DMS153 treated with DMSO at 0.1 percent for 48 hours (cell line): ENCODE results near the gene TST.

ENCODE experiments used
- DNase-seq: peaks from one replicate; lab custom pipeline; 2025; ENCODE audit not compliant: unreplicated experiment; lab: John Stamatoyannopoulos, UW

The TST gene

DNA sequence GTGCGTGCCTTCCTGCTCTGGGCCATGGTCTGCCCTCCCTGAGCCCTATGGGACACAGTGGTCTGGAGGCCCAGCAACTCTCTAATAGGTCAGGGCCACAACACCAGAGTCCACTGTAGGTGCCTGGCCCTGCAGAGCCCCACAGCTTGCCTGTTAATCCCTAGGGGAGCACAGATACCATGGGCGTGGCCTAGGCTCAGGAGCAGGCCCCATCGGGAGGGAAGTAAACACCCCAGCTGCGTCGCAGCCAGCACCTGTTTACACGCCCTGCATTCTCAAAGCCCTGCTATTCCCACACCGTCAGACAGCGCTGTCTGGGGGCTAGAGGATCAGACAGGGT lies 34.8 kb upstream of the TST start:
- peak; percentile 13 for DNase-seq

DNA sequence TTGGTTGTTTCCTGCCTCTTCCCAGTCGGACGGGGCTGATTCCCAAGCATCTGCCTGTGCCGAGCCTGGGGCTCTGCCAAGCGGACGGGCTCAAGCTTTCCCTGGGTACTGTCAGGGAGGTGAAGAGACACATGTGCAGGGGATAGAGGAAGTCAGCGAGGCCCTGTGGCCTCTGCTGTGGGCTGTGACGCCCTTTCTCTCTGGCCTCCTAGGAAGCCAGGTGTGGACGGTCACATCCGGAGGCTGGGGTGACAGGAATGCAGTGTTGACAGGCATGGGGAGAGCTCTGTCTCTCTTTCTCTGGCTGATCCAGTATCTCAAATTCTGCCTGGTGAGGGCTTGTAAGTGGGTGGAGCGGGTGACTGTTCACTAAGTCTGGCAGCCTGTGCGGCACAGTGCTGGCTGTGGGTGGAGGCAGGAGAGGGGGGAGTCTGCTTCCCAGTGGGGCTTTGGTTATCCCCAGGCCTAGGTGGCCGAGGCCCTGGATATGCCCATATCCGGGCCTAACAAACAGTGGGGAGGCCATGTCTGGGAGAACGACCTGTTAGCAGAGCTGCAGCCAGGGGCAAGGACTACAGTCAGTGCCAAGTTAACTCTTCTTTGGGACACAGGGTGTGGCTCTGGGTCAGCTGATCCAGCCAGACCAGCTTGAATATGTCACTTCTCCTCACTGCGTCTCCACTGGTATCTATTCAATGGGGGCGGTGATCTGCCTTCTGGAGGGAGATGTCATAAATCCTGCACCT lies 34.2 kb upstream of the TST start:
- no peak for DNase-seq

DNA sequence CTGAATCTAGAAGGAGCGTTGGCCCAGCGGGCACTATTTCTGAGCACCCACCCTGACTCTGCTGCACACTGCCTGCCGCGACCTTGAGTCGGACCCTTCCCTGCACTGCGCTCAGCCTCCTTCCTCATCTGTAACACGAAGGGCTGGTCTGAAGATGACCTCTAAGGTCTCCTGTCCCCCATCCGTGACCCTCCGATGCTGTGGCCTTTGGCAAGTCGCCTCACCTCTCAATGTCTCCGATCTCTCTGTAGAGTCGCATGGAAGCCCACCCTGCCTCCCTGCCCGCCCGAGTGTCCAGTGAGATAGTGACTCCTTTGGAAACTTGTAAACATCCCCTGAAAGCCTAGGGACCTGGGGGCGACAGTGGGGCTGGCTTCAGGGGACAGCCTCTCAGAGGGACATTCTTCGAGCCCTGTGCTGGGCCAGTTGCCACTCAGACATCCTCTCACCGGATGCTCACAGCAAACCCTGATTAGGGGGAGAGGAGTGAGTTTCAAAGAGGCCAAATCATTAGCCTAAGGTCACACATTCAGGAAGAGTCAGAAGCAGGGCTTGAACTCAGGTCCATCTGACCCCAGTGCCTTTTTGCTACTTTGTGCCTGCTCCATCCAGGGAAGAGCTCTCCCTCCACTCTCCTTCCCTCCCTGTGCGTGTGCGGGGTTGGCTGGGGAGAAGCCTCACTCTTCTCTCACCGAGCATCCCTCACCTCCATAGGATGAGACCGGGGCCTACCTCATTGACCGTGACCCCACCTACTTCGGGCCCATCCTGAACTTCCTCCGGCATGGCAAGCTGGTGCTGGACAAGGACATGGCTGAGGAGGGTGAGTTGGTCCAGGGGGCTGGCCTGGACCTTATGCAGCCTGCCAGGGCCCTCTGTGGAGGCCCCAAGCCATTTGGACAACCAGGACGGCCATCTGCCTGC lies 33.4 kb upstream of the TST start:
- no peak for DNase-seq

GRCh38 chr22:37051391-37052385 lies 32.4 kb upstream of the TST start, which contains the start of gene KCTD17:
Gene KCTD17, plus strand, starts transcription at chr22:37051742. Its CDS starts 19 bp downstream, at chr22:37051761.
- DNase-seq, result peak; percentile 32

- no peak for DNase-seq
These were observed 31.7 kb upstream of the TST start for GRCh38 chr22:37050913-37051312.

- DNase-seq, result no peak
These were observed 30.0 kb upstream of the TST start for GRCh38 chr22:37049224-37049623.

DNA sequence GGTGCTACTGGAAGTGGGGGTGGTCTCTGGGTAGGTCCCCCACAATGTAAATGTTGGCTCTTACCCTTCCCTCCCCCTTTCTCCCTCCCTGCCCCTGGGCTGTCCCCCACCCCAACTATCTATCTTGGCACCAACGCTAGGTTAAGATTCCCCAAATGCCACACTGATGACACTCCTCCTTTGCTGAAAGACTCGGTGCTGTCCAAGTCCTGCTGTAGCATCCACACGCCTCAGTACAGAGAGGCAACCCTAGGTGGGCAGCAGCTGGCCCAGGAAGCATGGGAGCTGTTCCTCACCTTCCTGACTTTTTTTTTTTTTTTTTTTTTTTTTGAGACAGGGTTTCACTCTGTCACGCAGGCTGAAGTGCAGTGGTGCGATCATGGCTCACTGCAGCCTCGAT lies 28.9 kb upstream of the TST start:
- no peak for DNase-seq

- DNase-seq, result no peak
These were observed 27.8 kb upstream of the TST start for GRCh38 chr22:37047006-37047405.

- no peak for DNase-seq
These were observed 27.3 kb upstream of the TST start for GRCh38 chr22:37046589-37046988.

DNA sequence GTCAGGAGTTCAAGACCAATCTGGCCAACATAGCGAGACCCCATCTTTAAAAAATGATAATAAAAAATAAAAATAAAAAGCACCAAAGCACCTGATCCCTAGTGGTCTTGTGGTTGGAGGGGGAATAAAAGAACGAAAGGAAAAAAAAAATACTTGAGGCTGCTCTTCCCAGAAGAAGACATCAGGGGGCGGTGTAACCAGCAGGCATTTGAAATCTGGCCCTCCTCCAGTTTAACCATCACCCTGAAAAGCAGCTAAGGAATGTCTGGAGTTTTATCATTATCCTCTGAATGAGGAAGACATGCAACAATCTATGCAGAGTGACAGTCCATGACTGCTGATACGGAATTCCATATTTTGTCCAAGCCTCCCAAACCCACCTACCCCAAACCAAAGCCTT lies 26.7 kb upstream of the TST start:
- DNase-seq, result no peak

DNA sequence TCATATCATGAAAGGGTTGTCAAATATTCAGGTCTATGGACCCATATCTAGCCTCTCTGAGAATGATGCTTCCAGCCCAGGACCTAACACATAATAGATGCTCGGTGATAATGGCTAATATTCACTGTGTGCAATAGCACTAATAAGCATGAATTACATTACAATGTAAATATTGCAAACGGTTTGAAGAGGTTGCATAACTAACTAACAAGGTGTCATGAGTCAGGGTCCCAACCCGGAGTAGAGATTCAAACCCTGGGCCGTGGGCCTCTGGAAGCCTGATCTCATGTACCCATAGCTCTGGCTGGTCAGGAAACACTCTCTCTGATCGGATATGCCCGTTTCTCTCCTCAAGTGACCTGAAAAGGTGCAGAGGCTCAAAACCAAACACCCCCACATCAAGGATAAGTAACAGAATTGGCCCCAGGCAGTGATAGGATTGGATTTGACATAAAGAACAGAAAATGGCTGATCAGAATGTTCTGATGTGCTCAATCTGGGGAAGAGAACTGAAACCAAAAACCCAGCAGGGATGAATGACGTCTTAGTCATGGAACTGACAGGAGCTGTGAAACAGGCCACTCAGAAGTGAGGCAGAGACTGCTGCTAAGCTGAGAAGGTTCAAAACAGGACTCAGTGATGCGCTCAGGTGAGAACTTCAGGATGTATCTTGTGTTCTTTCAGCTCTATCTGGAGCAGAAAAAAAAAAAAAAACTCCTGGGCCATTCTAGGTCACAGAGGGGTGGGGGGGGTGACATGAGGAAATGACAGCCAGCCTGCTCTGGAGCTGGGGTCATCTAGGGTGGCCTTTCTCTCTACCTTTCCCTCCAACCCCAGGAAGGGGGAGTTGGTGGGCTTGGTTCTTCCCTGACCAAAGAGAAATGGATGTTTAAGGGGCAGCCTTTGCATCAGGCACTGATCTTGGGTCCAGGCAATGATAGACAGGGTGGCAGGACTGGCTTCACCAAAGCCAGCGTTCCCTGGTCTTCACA lies 25.7 kb upstream of the TST start:
- no peak for DNase-seq

DNA sequence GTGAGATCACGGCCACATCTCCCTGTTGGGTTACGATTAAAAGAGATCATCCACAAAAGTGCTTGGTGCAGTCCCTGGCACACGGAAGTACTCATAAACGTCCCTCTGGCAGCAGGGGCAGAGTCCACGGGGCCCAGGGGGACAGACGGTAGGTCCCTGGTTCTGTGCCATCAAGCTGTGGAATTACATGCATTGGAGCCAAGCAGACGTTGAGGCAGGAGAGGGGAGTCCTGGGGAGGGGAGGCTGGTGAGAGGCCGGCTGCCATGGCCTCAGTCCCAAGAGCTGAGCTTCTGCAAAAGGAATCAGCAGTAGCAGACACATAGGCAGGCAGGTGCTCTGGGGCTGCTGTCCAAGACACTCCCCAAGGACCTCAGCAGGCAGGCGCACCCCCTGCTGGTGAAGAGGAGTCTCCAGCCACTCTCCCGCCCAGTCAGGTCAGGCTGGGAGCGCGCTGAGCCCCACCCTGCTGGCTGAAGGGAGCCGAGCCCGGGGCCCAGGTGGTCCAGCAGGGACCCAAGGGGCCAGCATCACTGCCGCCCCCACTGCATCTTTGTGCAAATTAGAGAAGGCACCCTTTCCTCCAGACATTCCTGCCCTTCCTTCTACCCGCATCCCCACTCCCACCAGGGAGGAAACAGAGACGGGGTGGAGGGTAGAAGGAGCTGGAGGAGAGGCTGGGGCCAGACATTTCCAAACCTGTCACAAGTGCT lies 24.7 kb upstream of the TST start:
- peak; percentile 71 for DNase-seq

- DNase-seq, result no peak
These were observed 24.1 kb upstream of the TST start for GRCh38 chr22:37043209-37043827.

- DNase-seq, result no peak
These were observed 20.2 kb upstream of the TST start for GRCh38 chr22:37039466-37039865.

- DNase-seq, result no peak
These were observed 18.4 kb upstream of the TST start for GRCh38 chr22:37037669-37038068.

DNA sequence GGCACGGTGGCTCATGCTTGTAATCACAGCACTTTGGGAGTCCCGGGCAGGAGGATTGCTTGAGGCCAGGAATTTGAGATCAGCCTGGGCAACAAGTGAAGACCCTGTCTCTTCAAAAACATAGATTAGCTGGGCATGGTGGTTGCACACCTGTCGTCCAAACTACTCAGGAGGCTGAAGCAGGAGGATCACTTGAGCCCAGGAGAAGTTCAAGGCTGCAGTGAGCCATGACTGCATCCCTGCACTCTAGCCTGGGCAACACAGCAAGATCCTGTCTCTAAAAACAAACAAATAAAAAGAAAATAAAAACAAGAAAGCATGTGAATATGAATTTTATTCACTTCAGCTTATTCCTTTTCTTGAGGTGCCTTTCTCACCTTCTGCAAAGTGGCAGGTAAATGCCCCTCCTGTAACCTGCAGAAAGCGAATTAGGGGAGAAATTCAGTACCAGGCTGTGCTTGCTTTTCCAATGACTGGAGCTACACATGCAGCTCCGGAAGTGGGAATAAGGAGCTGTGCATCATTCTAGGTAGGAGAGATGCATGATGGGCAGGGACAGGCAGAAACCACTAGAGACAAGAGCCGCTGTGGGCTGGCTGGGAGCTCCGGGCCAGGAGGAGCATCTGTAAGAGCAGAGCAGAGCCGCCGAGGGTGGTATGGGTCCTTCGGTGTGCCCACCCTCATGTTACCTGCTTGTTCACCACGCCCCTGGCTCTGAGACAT lies 17.6 kb upstream of the TST start:
- no peak for DNase-seq

DNA sequence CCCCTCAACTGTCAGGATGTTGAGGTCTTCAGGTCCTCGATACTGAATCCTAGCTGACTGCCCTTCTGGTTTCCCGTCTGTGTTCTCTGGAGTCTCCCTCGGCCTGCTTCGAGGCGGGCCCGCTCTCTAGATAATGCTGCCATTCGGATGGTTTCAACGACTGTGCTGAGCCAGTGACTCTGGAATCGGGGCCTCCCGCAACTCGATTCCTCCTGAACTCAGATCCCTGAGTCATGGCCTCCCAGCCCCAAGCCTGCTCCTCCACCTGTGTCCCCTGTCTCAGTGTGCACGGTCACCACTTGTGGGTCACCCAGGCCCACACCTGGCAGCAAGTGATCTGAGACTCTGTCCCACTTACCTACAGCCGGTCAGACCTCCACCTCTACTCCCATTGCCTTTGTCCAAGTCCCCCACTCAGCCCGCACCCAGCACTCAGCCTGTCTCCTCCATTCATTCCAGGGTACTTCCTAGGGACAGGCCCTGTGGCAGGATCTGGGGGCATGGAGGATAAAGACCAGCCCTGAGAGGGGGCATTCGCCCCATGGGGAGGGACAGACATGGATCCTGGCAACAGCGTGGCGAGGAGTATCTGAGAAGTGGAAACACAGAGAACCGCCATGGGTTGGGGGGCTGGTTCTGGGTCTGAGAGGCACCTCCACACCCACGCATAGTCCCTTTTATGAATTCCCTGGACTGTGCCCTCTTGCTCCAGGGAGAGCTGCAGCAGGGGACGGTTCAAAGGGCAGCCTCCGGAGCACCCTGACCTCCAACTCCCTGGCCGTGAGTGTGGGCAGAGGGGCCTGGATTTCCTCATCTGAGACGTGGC lies 14.6 kb upstream of the TST start:
- no peak for DNase-seq
